HG02981 (cell line): ENCODE measurements around the gene SNX15.

Experiments
- ATAC-seq: cut with Tn5 transposase; IDR thresholded peaks from one replicate; pipeline ENCODE4 v1.9.1; 2021; ENCODE audit warnings: mild to moderate bottlenecking, moderate library complexity; ENCODE audit not compliant: unreplicated experiment

Gene SNX15

DNA sequence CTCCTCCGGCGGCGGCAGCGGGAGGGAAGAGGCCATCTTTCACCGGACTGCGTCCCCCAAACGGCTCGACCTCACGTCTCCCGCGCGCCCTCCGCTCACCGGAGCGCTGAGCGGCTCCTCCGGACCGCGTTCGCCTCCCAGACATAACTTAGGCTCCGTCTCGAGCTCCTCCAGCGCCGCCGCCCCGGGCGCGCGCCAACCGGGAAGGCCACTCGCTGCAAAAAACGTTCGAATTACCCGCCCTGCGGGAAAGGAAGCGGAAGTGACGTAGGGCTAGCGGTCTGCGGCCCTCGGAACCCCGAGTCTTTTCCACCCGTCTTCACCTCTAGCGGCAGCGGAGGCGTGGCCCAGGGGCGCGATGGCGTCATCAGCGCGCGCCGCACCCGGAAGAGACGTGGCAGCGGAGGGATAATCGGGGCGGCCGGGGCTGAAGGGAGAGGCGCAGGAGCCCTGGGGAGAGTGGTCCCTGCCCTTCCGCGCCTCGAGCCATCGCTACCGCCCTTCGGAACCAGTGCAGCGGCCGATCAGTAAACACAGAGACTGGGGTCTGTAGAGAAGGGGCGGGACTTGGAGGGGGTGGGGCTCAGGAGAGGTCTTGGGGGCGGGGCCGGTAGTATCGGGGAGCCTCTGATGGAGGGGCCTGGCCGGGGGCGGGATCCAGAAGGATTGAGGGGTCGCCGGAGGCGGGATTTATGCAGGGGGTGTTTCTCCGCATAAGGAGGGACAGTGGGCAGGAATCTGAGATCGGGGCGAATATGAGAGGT lies 56.8 kb downstream of the SNX15 start, which contains the start of the genes CDCA5 and ZFPL1:
Gene CDCA5 (minus strand): TSS at position 207 of the 764 bp plus-strand sequence. CDS start 62 bp downstream, at position 145.
Gene ZFPL1 (plus strand): TSS at position 389 of the 764 bp plus-strand sequence. CDS start 477 bp downstream, outside the sequence.
- ATAC-seq, result peak; percentile 67

DNA sequence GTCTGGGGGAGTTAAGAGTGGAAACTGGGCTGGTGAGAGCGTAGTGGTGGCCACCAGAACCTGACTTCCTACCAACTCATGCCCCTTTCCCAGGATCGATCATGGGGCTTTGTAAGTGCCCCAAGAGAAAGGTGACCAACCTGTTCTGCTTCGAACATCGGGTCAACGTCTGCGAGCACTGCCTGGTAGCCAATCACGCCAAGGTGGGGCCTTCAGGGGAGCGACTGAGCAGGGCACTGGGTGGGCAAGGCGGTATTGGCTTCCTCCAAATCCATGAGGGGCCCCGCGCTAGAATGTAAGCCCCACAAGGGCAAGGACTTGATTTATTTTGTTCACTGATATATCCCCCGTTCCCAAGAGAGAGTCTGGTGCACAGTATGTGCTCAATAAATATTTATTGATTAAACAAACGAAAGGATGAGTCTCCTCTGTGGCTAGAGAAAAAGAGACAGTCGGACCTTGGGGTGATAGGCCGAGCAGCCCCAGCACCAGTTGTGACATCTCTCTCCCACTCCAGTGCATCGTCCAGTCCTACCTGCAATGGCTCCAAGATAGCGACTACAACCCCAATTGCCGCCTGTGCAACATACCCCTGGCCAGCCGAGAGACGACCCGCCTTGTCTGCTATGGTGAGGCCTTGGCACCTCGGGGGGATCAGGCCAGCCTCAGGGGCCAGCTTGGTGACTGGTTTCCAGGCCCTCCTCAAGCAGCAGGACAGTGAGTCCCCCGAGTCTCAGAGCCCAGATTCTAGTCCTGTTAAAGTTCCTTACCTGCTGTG lies 57.5 kb downstream of the SNX15 start:
- no peak for ATAC-seq

DNA sequence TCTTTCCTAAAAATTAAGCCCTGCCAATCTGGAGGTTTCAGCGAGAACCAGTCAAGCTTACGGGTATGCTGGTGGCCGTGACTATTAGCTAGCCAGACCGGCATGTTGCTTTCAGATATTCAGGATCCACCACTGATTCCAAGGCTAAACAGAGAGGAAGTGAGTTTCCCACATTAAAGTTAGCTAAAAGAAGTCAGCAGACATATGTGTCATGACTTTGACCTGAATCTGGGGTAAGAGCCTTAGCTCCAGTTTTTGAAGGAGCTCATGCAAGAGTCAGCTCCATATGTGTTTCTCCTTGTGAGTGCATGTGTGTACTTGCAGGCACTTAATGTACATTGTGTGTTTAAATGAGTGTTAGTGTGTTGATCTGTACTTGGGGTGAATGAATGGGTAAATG lies 58.2 kb downstream of the SNX15 start:
- no peak for ATAC-seq

DNA sequence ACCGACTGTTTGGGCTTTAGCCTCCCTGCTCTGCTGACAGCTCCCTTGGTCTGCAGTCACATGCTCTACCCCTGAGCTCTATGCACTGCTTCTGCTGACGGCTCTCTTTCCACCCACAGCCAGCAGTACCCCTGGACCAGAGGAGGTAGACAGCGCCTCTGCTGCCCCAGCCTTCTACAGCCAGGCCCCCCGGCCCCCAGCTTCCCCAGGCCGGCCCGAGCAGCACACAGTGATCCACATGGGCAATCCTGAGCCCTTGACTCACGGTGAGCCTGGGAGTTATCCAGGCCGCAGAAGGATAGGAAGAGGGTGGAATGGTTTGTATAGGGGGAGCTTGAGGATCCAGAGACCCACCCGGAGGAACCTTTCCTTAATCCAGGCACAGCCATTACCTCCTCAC lies 59.6 kb downstream of the SNX15 start:
- ATAC-seq, result no peak

DNA sequence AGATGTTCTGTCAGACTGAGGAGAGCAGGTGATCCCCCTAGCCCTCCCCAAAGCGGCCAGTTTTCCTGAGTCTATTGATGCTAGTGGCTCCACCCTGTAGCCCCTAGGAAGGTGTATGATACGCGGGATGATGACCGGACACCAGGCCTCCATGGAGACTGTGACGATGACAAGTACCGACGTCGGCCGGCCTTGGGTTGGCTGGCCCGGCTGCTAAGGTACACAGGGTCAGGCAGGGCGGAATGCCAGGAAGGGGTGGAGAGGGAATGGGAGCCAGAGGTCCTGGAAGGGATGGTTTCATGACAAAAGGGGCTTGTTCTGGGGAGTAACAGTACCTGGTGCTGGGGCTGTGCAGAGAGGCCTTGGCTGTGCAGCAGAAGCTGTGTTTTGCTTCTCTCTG lies 60.0 kb downstream of the SNX15 start:
- ATAC-seq, result no peak

DNA sequence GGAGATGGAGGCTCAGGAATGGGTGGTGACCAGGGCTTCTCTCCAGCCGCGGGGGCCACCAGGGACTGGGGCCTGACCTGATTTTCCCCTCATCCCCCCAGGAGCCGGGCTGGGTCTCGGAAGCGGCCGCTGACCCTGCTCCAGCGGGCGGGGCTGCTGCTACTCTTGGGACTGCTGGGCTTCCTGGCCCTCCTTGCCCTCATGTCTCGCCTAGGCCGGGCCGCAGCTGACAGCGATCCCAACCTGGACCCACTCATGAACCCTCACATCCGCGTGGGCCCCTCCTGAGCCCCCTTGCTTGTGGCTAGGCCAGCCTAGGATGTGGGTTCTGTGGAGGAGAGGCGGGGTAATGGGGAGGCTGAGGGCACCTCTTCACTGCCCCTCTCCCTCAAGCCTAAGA lies 60.6 kb downstream of the SNX15 start:
- no peak for ATAC-seq

DNA sequence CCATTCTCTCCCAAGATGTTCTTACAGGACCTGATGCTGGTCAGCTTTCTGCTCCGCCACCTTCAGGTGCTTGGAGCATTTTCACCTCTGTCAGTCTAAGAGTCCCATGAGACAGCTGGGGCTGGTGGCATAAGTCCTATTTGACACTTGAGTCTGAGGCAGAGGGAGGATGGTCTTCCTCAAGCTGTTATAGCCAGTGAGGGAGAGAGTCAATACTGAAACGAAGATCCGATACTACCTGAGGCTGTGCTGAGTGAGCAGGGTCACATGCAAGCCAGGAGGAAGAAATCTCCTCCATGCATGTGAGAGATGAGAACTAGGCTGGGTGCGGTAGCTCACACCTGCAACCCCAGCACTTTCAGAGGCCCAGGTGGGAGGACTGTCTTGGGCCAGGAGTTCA lies 62.4 kb downstream of the SNX15 start:
- ATAC-seq, result no peak
